Loucy (cell line): ENCODE results near the gene NFATC3.

Experiments used
- H2AFZ ChIP-seq: fragments of 200-600 bp; sonication (generic); 2 replicates; pipeline ENCODE4 v1.6.0; 2016; ENCODE audit warnings: antibody characterized with exemption, mild to moderate bottlenecking, low read length, moderate library complexity
- H3F3A ChIP-seq: fragments of 200-600 bp; 2 replicates; pipeline ENCODE4 v1.6.0; 2016; ENCODE audit warnings: antibody characterized with exemption, low read depth, mild to moderate bottlenecking
- H3K27me3 ChIP-seq: fragments of 200-600 bp; sonication (generic); 2 replicates; pipeline ENCODE4 v1.6.1; 2014; ENCODE audit warnings: low read length, mild to moderate bottlenecking; ENCODE audit not compliant: insufficient read depth, poor library complexity, severe bottlenecking
- H3K36me3 ChIP-seq: fragments of 200-600 bp; sonication (generic); 2 replicates; pipeline ENCODE4 v1.6.1; 2016; ENCODE audit warnings: low read length; ENCODE audit not compliant: insufficient read depth
- H3K4me1 ChIP-seq: fragments of 200-600 bp; sonication (generic); 2 replicates; pipeline ENCODE4 v1.5.1; 2014; ENCODE audit warnings: low read length, mild to moderate bottlenecking; ENCODE audit not compliant: insufficient read depth, poor library complexity, severe bottlenecking
- H3K4me2 ChIP-seq: fragments of 200-600 bp; sonication (generic); 2 replicates; pipeline ENCODE4 v1.6.0; 2014; ENCODE audit warnings: antibody characterized with exemption, low read length, low read depth, mild to moderate bottlenecking; ENCODE audit not compliant: poor library complexity, severe bottlenecking
- H3K4me3 ChIP-seq: fragments of 200-600 bp; sonication (generic); 2 replicates; pipeline ENCODE4 v1.5.1; 2014; ENCODE audit warnings: low read length, mild to moderate bottlenecking, mixed read lengths; ENCODE audit not compliant: poor library complexity, severe bottlenecking
- H3K79me2 ChIP-seq: fragments of 200-600 bp; sonication (generic); 2 replicates; pipeline ENCODE4 v1.6.1; 2014; ENCODE audit warnings: low read length; ENCODE audit not compliant: insufficient read depth
- H3K9ac ChIP-seq: fragments of 200-600 bp; sonication (generic); 2 replicates; pipeline ENCODE4 v1.6.0; 2014; ENCODE audit warnings: mild to moderate bottlenecking, low read depth, low read length, moderate library complexity; ENCODE audit not compliant: poor library complexity, severe bottlenecking
- H3K9me2 ChIP-seq: fragments of 200-600 bp; sonication (generic); replicated peaks from 2 replicates; pipeline ENCODE4 v1.6.1; 2016; ENCODE audit warnings: low read depth, low read length, mixed read lengths
- H3K9me3 ChIP-seq: fragments of 200-600 bp; sonication (generic); 2 replicates; pipeline ENCODE4 v1.6.1; 2014; ENCODE audit warnings: mild to moderate bottlenecking, antibody characterized with exemption, low read length, low read depth; ENCODE audit not compliant: insufficient read depth
- H4K20me1 ChIP-seq: fragments of 200-600 bp; sonication (generic); 2 replicates; pipeline ENCODE4 v1.6.0; 2014; ENCODE audit warnings: antibody characterized with exemption, low read length, mild to moderate bottlenecking; ENCODE audit not compliant: insufficient read depth, poor library complexity, severe bottlenecking
- EZH2phosphoT487 ChIP-seq: fragments of 200-600 bp; IDR thresholded peaks from 2 replicates; pipeline ENCODE4 v1.6.1; 2018; ENCODE audit warnings: antibody characterized with exemption, mild to moderate bottlenecking, moderate library complexity, borderline replicate concordance
- TF ChIP-seq, protein P1 (sequence below): fragments of 200-600 bp; sonication (generic); conservative IDR thresholded peaks from 2 replicates; pipeline ENCODE4 v1.5.1; 2014; ENCODE audit warnings: mild to moderate bottlenecking, antibody characterized with exemption, low read length

NFATC3 gene

DNA sequence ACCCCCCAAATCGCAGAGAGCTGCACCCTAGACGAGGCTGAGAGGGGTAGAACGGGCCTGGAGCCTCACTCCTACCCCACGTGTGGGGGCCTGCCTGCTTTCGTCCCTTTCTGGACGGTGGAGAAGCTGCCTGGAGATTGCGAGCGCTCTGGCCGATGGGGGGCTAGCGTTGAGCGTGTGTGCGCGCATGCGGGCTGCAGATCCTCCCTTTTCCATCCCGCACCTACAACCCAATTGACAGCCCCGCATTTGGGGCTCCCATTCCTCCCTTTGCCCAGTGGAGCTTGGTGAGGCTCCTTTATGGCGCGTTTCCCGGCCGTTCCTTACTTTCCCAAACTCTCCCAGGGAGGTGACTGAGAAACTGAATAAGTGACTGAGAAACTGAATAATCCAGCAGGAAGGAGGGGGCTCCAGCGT lies 151.7 kb downstream of the NFATC3 start:
- no peak overlapping the region for H3K4me3 ChIP-seq
- no peak overlapping the region for H3K4me2 ChIP-seq
- H3K27me3 ChIP-seq, result no peaks in the 10 kb centered on the region
- H3K9me2 ChIP-seq, result no peaks in the 10 kb centered on the region
- no peaks in the 10 kb centered on the region for H3K9me3 ChIP-seq
- H3K9ac ChIP-seq, result no peak overlapping the region
- H3F3A ChIP-seq, result no peaks in the 10 kb centered on the region
- no peaks in the 10 kb centered on the region for H3K4me1 ChIP-seq
- peaks cover 10% of the 10 kb centered on the region; the same call in 1 of the 2 replicates for H3K36me3 ChIP-seq
- no peaks in the 10 kb centered on the region for H3K79me2 ChIP-seq
- no peaks in the 10 kb centered on the region for H4K20me1 ChIP-seq
- TF ChIP-seq, protein P1, sequence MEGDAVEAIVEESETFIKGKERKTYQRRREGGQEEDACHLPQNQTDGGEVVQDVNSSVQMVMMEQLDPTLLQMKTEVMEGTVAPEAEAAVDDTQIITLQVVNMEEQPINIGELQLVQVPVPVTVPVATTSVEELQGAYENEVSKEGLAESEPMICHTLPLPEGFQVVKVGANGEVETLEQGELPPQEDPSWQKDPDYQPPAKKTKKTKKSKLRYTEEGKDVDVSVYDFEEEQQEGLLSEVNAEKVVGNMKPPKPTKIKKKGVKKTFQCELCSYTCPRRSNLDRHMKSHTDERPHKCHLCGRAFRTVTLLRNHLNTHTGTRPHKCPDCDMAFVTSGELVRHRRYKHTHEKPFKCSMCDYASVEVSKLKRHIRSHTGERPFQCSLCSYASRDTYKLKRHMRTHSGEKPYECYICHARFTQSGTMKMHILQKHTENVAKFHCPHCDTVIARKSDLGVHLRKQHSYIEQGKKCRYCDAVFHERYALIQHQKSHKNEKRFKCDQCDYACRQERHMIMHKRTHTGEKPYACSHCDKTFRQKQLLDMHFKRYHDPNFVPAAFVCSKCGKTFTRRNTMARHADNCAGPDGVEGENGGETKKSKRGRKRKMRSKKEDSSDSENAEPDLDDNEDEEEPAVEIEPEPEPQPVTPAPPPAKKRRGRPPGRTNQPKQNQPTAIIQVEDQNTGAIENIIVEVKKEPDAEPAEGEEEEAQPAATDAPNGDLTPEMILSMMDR, result no peak
- TF ChIP-seq EZH2phosphoT487, result no peak
- no peak overlapping the region for H2AFZ ChIP-seq

DNA sequence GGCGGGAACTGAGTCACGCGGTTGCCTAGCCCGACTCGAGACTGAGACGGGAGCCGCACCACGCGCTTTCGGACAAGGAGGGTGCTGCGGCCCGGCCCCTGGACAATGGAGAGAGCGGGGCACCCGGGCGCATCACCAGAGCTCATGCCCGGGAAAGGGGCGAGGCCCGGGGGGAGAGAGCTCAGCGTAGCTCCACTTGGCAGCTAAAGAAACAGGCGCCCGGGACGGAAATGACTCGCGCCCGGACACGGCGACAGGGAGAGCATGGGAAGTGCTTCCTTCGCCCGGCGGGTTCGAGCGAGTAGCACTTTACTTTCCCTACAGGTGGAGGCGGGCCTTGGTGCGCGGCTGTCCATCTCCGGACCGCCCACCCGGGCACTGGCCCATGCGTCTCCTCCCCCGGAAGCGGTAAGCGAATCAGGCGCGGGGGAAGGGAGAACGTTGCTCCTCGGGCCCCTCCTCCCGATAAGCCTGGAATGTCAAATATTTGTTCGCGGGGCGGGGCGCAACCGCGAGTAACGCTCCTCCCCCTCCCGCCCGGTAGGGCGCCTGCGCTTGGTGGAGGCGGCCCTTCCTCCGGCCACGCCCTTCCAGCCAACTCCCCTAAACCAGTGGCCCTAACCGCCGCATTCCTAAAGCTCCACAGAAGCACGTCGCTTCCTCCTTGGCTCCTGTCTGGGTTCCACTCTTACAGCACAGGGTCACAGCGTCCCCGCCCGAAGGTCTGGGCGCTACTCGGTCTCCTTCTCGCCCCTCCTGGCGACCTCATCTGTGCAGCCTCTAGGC lies 152.3 kb downstream of the NFATC3 start:
- no peaks in the 10 kb centered on the region for H3F3A ChIP-seq
- H3K9me3 ChIP-seq, result no peaks in the 10 kb centered on the region
- no peak overlapping the region for H3K9ac ChIP-seq
- H3K36me3 ChIP-seq, result peaks cover 4% of the 10 kb centered on the region; the same call in 1 of the 2 replicates
- no peaks in the 10 kb centered on the region for H3K27me3 ChIP-seq
- no peaks in the 10 kb centered on the region for H3K4me1 ChIP-seq
- no peaks in the 10 kb centered on the region for H3K9me2 ChIP-seq
- no peaks in the 10 kb centered on the region for H4K20me1 ChIP-seq
- H3K79me2 ChIP-seq, result no peaks in the 10 kb centered on the region
- no peak overlapping the region for H2AFZ ChIP-seq
- no peak overlapping the region for H3K4me3 ChIP-seq
- no peak overlapping the region for H3K4me2 ChIP-seq
- TF ChIP-seq, protein P1, result no peak
- TF ChIP-seq EZH2phosphoT487, result no peak

DNA sequence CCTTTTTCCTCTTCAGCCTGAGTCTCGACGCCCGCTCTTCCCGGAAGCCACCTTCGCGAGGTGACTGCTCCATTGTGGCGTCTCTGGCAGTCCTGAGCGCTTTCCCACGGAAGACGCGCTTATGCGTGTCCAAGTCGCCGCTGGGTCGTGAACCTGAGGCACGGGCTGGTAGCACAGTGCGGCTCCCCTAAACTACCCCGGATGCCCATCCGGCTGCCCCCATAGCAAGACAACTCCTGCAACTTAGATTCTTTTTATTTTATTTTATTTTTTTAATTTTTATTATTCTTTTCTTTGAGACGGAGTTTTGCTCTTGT lies 152.8 kb downstream of the NFATC3 start:
- H3K4me1 ChIP-seq, result no peaks in the 10 kb centered on the region
- no peaks in the 10 kb centered on the region for H4K20me1 ChIP-seq
- H3K27me3 ChIP-seq, result no peaks in the 10 kb centered on the region
- no peak overlapping the region for H3K9ac ChIP-seq
- H3F3A ChIP-seq, result no peaks in the 10 kb centered on the region
- no peaks in the 10 kb centered on the region for H3K9me2 ChIP-seq
- no peaks in the 10 kb centered on the region for H3K9me3 ChIP-seq
- H3K79me2 ChIP-seq, result no peaks in the 10 kb centered on the region
- H3K36me3 ChIP-seq, result no peaks in the 10 kb centered on the region; the same call in 1 of the 2 replicates
- no peak overlapping the region for H2AFZ ChIP-seq
- H3K4me3 ChIP-seq, result no peak overlapping the region
- no peak overlapping the region for H3K4me2 ChIP-seq
- TF ChIP-seq, protein P1, result no peak
- TF ChIP-seq EZH2phosphoT487, result no peak
